Ascending aorta (tissue), 2 donors: Measurements from ENCODE around the gene PPARA. TPM values are rescaled to one million over a fixed set of nuclear protein-coding genes. Genes with fewer than 3 reads are reported as not detected.

Source experiments
- DNase-seq, 2 donors: peaks; one replicate each; pipeline ENCODE4 v3.0.0-alpha.2; 2019; ENCODE audit warnings: low spot score in 2 of 2
- H3K27ac ChIP-seq, 2 donors: fragments of 200-600 bp; sonication (generic); one replicate each; pipeline ENCODE4 v1.5.1; 2016 to 2017; ENCODE audit warnings: mild to moderate bottlenecking in 1 of 2
- H3K27me3 ChIP-seq: fragments of 200-600 bp; sonication (generic); one replicate; pipeline ENCODE4 v1.5.1; 2017
- H3K36me3 ChIP-seq, 2 donors: fragments of 200-600 bp; sonication (generic); one replicate each; pipeline ENCODE4 v1.5.1; 2016
- H3K4me1 ChIP-seq, 2 donors: fragments of 200-600 bp; sonication (generic); one replicate each; pipeline ENCODE4 v1.5.1; 2016 to 2017; ENCODE audit warnings: mild to moderate bottlenecking in 1 of 2
- H3K4me3 ChIP-seq, 2 donors: fragments of 200-600 bp; sonication (generic); one replicate each; pipeline ENCODE4 v1.5.1; 2016 to 2017; ENCODE audit warnings: mild to moderate bottlenecking in 1 of 2
- H3K9me3 ChIP-seq, 2 donors: fragments of 200-600 bp; sonication (generic); one replicate each; pipeline ENCODE4 v1.5.1; 2016
- intact Hi-C: fragments of 100-400 bp; cut with DNase I; formaldehyde crosslinking; loops from one replicate; pipeline ENCODE4 v1.15.1; 2023
- total RNA-seq: library from RNA; depleted of rRNA; stranded (reverse); fragments of >200 nt; gene quantifications from one replicate; pipeline ENCODE4 v1.1.0, GENCODE V29; 2016
- TF ChIP-seq, protein P1 (sequence below), 3 experiments: fragments of 200-600 bp in 2 of 3; fragments of 450-650 bp in 1 of 3; sonication (generic) in 2 of 3; IDR thresholded peaks; one replicate each; pipeline ENCODE4 v1.5.1; 2016 to 2019; ENCODE audit warnings: antibody characterized with exemption in 3 of 3, mild to moderate bottlenecking in 1 of 3, moderate library complexity in 1 of 3

Gene PPARA
- total RNA-seq, 1 donor from 2014 or later, result 20.1 TPM

DNA sequence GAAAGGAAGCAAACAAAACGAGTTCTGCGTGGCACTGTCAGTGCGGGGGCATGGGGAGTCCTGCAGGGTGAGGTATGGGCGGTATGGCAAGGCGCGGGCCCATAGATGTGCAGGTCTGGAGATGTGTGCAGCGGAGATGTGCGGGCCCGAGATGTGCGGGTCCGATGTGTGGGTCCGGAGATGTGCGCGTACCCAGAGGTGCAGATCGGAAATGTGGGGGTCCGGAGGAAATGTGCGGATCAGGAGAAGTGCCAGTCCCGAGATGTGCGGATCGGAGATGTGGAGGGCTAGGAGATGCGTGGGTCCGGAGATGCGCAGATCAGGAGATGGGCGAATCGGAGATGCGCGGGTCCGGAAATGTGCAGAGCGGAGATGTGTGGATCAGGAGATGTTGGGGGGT lies 63.8 kb downstream of the PPARA start:
- peaks cover under 1 to 6% of the 10 kb centered on the region in 2 donors for H3K9me3 ChIP-seq
- no peak overlapping the region for H3K27ac ChIP-seq
- H3K36me3 ChIP-seq, result peaks cover 49 to 67% of the 10 kb centered on the region in 2 donors
- TF ChIP-seq, protein P1, sequence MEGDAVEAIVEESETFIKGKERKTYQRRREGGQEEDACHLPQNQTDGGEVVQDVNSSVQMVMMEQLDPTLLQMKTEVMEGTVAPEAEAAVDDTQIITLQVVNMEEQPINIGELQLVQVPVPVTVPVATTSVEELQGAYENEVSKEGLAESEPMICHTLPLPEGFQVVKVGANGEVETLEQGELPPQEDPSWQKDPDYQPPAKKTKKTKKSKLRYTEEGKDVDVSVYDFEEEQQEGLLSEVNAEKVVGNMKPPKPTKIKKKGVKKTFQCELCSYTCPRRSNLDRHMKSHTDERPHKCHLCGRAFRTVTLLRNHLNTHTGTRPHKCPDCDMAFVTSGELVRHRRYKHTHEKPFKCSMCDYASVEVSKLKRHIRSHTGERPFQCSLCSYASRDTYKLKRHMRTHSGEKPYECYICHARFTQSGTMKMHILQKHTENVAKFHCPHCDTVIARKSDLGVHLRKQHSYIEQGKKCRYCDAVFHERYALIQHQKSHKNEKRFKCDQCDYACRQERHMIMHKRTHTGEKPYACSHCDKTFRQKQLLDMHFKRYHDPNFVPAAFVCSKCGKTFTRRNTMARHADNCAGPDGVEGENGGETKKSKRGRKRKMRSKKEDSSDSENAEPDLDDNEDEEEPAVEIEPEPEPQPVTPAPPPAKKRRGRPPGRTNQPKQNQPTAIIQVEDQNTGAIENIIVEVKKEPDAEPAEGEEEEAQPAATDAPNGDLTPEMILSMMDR (IDR thresholded peaks at IDR 0.05), result no peak
- no peaks in the 10 kb centered on the region for H3K4me1 ChIP-seq
- intact Hi-C loops, result no loop called here
- H3K4me3 ChIP-seq, result no peak overlapping the region
- no peaks in the 10 kb centered on the region for H3K27me3 ChIP-seq
- no peak for DNase-seq

DNA sequence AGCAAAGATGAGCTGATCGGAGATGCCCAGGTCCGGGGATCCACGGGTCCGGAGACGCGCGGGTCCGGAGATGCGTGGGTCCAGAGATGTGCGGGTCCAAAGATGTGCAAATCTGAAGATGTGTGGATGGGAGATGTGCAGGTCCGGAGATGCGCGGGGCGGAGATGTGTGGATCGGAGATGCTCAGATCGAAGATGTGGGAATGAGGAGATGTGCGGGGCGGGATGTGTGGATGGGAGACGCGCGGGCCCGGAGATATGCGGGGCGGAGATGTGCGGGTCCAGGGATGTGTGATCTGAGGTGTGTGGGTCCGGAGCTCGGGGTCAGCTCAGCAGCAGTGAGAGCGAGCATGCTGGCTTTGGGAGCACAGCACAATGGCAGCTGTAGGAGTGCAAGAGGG lies 64.3 kb downstream of the PPARA start:
- Histone ChIP-seq H3K9me3 (peaks cover 0 to 1% of the 10 kb centered on the region in 2 donors), H3K27ac (no peak overlapping the region), H3K36me3 (peaks cover 50 to 67% of the 10 kb centered on the region in 2 donors), H3K4me3 (no peak overlapping the region), H3K4me1 (no peaks in the 10 kb centered on the region), H3K27me3 (no peaks in the 10 kb centered on the region)
- intact Hi-C loops, result no loop called here
- DNase-seq, result no peak
- TF ChIP-seq, protein P1 (IDR thresholded peaks at IDR 0.05), result no peak

DNA sequence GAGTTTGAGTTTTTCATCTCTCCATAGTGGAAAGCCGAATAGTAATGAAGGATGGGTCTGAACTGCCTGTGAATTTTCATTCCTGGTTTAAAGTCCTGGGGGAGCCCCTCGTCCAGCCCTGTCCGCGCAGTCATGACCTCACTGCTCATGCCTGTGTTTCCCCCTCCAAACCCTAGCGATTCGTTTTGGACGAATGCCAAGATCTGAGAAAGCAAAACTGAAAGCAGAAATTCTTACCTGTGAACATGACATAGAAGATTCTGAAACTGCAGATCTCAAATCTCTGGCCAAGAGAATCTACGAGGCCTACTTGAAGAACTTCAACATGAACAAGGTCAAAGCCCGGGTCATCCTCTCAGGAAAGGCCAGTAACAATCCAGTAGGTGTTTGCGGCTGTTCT lies 69.3 kb downstream of the PPARA start:
- Histone ChIP-seq H3K4me1 (no peaks in the 10 kb centered on the region), H3K27ac (no peak overlapping the region), H3K36me3 (peaks cover 51 to 68% of the 10 kb centered on the region in 2 donors), H3K4me3 (no peak overlapping the region), H3K27me3 (no peaks in the 10 kb centered on the region), H3K9me3 (no peaks in the 10 kb centered on the region)
- DNase-seq, result no peak
- intact Hi-C loops, result no loop called here
- TF ChIP-seq, protein P1 (IDR thresholded peaks at IDR 0.05), result no peak

DNA sequence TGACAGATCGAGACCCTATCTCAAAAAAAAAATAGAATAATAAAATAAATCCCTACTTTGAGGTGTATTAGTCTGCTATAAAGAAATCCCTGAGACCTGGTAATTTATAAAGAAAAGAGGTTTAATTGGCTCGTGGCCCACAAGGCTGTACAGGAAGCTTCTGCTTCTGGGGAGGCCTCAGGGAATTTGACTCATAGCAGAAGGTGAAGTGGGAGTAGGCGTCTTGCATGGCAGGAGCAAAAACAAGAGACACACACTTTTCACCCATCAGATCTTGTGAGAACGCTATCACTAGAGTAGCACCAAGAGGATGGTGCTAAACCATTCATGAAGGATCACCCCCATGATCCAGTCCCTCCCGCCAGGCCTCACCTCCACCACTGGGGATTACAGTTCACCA lies 70.6 kb downstream of the PPARA start:
- no peaks in the 10 kb centered on the region for H3K9me3 ChIP-seq

DNA sequence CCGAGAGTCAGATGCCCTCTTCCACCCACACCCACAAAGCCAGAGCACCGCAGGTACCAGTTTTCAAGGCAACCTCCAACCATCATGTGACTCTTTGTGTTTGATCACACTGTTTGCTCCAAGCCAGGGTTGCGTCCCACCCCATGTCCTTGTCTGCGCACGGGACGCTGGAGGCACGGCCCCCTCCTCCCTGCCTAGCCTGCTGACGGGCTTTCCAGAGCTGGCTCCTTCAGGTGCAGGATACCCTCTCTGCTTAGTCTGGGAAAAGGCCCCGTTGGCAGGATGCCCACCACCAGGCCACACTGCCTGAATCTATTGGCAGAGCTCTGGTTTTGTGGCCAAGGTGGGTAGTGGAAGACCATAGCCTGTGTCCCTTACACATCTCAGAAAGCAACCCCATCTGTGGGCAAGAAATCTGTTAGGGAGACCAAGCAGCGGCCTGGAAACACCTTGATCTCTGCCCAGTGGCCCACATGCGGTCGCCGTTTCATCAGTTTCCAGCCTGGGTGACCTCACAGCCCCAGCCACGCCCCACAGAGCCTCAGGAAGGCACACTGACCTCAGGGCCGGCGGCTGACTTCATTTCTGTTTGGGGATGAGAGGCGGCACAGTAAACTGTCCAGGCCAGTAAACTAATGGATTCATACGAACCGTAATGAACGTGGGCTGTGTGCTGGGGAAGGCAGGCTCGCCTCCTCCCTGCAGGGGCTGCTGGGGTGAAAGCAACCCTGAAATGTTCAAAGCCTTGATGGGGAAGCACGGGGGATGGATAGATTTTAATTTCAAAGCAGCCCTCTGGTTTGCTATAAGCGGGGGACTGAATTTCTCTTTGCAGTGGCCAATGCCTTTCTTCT lies 73.9 kb downstream of the PPARA start:
- no peak overlapping the region for H3K27ac ChIP-seq
- TF ChIP-seq, protein P1 (IDR thresholded peaks at IDR 0.05), result no peak

More for the DNA sequence above, 70.6 kb downstream of the PPARA start:
- no peak overlapping the region for H3K27ac ChIP-seq
- intact Hi-C loops, result no loop called here
- H3K27me3 ChIP-seq, result no peaks in the 10 kb centered on the region
- H3K4me1 ChIP-seq, result no peaks in the 10 kb centered on the region
- H3K36me3 ChIP-seq, result peaks cover 54 to 55% of the 10 kb centered on the region in 2 donors
- TF ChIP-seq, protein P1 (IDR thresholded peaks at IDR 0.05), result no peak
- DNase-seq, result no peak
- H3K4me3 ChIP-seq, result no peak overlapping the region

More for the DNA sequence above, 73.9 kb downstream of the PPARA start:
- Histone ChIP-seq H3K27me3 (no peaks in the 10 kb centered on the region), H3K4me3 (no peak overlapping the region), H3K9me3 (no peaks in the 10 kb centered on the region), H3K4me1 (no peaks in the 10 kb centered on the region), H3K36me3 (peaks cover 29 to 32% of the 10 kb centered on the region in 2 donors)
- no peak for DNase-seq
- intact Hi-C loops, result no loop called here
